T-helper 1 cell treated with Interleukin-12 subunit alpha and Interleukin-12 subunit beta and Interleukin-4 antibody, amounts not matched to agents 30 ng/mL and 1 ng/mL, for 36 hours (primary cell): ENCODE data around the gene PSMB7. TPM values are rescaled to one million over a fixed set of nuclear protein-coding genes. Genes with fewer than 3 reads are reported as not detected.

ENCODE experiments used
- intact Hi-C: fragments of 100-400 bp; cut with micrococcal nuclease; formaldehyde crosslinking; loops from one replicate; pipeline ENCODE4 v1.15.1; 2024
- total RNA-seq: library from RNA; stranded (reverse); gene quantifications from 2 replicates; pipeline ENCODE4 v1.2.3, GENCODE V29; 2022

Gene PSMB7
- total RNA-seq, 1 donor from 2014 or later = 137 TPM

- intact Hi-C loops = no loop called here
Observed at GRCh38 chr9:124357721-124358361, 57.4 kb downstream of the PSMB7 start.

- intact Hi-C loops = no loop called here
Observed at GRCh38 chr9:124356745-124357390, 58.4 kb downstream of the PSMB7 start.

- intact Hi-C loops = no loop called here
Observed at GRCh38 chr9:124355941-124356744, 59.1 kb downstream of the PSMB7 start.

DNA sequence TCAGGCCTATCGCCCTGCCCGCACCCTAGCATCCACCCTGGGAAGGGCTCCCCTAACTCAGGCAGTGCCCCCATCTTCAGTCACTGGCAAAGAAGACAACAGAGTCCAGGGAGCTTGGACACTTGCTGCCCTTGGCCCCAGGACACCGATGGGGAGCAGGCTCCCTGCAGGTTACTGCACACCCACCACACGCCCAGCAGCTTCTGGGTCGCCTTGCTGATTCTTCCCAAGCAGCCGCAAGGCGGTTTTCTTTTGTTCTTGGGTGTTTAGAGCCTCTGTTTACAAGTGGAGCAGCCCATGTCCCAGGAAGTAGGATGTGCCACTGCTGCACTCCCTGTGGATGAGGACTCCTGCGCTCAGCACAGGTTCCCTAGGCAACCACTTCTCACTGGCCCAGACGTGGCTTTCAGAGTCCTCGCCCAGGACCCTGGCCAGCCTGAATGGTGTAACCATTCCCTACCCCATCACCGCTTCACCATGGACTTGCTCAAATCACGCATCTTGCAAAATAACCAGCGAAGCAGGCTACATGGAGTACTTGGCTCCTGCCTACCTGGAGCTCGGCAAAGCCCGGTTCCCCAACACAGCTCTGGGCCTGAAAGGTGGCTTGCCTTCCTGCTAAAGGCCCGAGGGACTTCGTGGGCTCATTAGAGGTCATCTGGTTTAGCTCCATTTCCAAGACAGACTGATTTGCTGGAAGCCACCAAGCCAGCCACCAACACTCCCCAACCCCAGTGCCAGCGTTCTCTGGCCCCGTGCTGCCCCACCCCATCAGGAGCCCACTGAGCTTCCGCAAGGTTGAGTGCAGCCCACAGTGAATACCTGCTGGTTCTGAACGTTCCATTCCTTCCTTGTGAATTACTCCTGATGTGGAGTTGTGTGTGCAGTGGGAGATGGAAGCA is 60.0 kb downstream of the PSMB7 start:
- intact Hi-C loops = no loop called here

DNA sequence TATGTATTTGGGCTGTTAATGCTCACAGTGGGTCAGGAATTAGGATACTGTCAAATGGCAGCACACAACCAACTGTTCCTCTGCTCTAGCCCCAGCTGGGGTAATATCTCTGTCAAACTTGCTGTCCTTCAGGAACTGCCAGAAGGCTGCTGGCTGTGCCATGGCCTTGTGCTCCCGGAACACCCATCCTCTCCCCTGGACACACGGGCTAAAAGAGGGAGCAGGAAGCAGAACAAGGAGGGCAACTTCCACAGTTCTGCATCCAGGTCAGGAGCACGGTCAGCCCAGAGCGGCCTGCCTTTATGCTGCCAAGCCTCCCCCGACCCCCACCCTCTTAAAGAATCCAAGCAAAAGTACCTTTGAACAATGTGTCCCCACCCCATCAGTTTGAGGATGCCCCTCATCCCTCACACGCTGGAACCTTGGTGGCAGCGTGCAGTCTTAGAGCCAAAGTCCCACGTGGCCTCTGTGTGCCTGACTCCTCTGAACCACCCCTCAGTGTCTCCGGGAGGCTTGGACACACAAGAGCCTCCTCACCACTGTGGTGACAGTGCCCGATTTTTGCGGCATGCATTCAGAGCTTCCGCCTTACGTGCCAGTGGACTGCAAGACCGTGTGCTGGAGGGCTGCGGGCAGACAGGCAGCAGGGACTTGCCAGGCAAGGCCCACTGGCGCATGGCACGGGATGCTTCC is 60.8 kb downstream of the PSMB7 start:
- intact Hi-C loops = no loop called here

GRCh38 chr9:124353811-124354274 is 61.4 kb downstream of the PSMB7 start:
- intact Hi-C loops = no loop called here

GRCh38 chr9:124353166-124353768 is 62.0 kb downstream of the PSMB7 start:
- intact Hi-C loops = no loop called here

DNA sequence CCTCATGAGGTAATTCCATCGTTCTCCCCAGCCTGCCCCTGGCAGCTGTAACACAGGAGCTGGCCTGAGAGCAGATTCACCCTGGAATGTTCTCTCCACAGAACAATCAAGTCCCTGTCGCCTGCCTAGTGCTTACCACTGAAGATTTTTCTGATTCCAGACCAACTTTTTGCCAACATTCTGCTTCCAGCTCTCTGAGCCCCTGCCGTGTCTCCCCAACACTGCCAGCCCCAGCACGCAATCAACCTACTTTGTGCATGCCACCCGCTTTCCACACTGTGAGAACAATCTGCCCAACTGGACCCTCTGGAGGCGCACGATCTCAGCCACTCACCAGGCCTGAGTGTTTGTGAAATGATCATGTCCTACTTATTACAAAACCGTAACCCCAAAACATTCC is 62.6 kb downstream of the PSMB7 start:
- intact Hi-C loops = no loop called here

DNA sequence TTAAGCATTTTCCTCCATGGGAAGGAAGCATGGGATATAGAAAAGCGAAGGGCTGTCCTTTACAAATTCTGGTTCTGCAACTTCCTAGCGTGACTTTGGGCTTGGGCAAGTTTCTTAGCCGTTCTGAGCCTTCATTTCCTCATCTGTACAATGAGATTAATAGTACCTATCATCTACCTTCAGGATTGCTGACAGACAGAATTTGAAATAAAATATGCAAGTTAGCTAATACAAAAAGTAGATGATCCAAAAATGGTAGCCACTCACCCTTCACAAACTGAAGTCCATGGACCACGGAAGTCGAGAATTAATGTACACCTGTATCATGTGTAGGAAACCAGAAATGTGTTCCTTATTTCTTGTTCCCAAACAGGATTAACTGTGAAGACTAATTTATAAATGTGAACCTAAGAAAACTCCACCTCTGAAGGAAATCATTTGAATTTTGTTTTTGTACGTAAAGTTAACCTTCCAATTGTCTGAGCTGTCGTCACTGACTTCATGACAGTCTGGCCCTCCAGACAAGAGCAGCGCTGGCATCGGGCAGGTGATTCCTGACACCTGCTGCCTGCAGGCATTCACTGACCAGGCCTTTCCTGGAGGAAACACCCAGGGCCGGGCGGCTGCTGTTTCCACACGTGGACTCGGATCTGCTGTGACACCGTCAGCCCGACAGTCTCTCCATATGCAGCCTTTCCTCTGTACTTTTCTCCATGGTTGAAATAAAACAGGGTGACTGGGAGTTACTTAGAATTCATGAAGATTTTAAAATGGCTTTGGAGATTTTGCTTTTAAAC is 63.4 kb downstream of the PSMB7 start:
- intact Hi-C loops = no loop called here

- intact Hi-C loops = no loop called here
Observed at GRCh38 chr9:124350494-124351263, 64.6 kb downstream of the PSMB7 start.

DNA sequence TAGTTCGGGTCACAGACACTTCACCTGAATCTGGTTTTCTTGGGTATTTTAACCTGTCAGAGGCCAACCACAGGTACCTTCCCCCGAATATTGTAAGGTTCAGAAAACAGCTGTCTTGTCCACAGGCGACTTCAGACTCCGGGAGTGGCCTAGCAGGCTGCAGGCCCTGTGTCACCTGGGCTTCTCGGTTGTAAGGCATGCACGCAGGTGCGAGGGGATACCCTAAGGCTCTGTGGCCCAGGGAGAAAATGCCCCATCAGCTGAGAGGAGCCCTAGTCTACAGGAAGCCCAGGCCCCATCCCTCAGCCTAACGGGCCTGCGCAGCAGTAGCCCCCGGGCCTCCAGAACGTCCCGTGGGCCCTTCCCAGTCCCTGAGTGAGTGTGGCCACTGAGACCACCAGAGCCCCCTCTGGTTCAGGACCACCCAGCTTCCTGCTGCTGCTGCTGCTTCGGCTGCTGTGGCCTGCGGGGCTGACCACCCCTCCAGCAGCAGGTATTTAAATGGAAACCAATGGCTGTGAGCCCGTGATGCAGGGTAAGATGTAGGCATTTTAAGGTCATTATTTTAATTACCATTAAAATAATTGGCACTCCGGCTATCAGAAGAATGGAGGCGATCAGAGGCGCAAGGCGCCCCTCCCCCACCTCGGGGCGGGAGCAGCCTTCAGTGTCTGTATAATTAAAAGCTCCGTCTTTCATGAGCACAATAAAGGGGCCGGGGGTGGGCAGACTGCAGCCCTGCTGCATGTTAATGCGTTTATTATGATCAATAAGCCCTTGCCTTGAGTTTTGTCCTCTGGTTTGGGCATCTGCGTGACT is 65.4 kb downstream of the PSMB7 start:
- intact Hi-C loops = no loop called here

GRCh38 chr9:124349267-124349666 is 66.0 kb downstream of the PSMB7 start:
- intact Hi-C loops = no loop called here

DNA sequence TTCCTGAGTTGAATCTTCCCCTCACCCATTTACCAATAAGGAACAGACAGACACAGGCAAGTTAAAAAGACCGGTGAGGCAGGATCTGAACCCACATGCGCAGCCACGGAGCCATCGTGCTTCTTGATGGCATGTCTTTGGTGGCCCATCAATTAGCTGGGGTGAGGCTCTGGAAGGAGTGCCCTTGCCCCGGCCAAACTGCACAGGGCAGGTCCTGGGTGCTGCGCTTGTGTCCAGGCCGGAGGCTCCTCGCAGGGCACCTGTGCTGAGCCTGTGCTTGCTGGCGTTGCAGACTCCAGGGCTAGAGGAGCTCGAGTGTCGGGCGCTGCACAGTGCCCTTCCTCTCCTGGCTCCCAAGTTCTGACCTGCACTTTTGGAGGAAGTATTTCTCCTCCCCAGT is 66.4 kb downstream of the PSMB7 start:
- intact Hi-C loops = no loop called here

GRCh38 chr9:124348363-124348762 is 66.9 kb downstream of the PSMB7 start:
- intact Hi-C loops = no loop called here

DNA sequence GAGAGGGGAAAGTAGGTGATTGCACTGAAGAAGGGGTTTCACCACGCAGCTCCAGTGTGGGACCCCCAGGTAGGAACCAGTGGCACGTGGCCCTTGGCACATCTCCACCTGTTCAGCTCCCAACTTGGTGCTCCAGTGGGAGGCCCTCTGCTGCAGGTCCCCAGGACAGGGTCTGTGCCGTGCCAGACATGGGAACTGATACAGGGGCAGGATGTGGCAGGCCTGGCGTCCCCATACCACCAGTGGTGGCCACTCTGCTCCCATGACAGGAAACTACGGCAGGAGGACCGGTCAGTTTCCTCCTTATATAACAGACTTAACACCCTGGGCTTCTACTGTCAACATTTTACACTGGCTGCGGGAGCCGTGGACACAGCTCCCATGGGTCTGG is 67.3 kb downstream of the PSMB7 start:
- intact Hi-C loops = no loop called here

- intact Hi-C loops = no loop called here
Observed at GRCh38 chr9:124347206-124347967, 67.9 kb downstream of the PSMB7 start.
